Stimulated activated CD4-positive, alpha-beta T cell treated with anti-CD3 and anti-CD28 coated beads, TNF-alpha, amount 100 ng/mL, for 4 hours (primary cell): ENCODE measurements around the gene SLC6A4.

Source experiments
- DNase-seq, 3 experiments: peaks; one replicate each; pipeline ENCODE4 v3.0.0-alpha.2; 2020; ENCODE audit warnings: low read depth in 3 of 3

The SLC6A4 gene

GRCh38 chr17:30235386-30236296 lies at the start of gene SLC6A4:
SLC6A4 (minus strand) TSS chr17:30235697; CDS start chr17:30221958, 13,739 bp downstream.
- no peak for DNase-seq

GRCh38 chr17:30279156-30279555 lies 43.7 kb upstream of the SLC6A4 start:
- DNase-seq, result no peak

- no peak for DNase-seq
These were observed 42.5 kb upstream of the SLC6A4 start for GRCh38 chr17:30278032-30278431.

- no peak for DNase-seq
These were observed 40.4 kb upstream of the SLC6A4 start for GRCh38 chr17:30275911-30276310.

- DNase-seq, result no peak
These were observed 39.4 kb upstream of the SLC6A4 start for GRCh38 chr17:30274887-30275286.

- no peak for DNase-seq
These were observed 37.9 kb upstream of the SLC6A4 start for GRCh38 chr17:30273373-30273772.

GRCh38 chr17:30271102-30271501 lies 35.6 kb upstream of the SLC6A4 start:
- no peak for DNase-seq

- no peak for DNase-seq
These were observed 32.1 kb upstream of the SLC6A4 start for GRCh38 chr17:30267625-30268024.

GRCh38 chr17:30263552-30264333 lies 28.2 kb upstream of the SLC6A4 start:
- no peak for DNase-seq

GRCh38 chr17:30256756-30257506 lies 21.4 kb upstream of the SLC6A4 start:
- DNase-seq, result no peak

GRCh38 chr17:30254150-30254549 lies 18.7 kb upstream of the SLC6A4 start:
- no peak for DNase-seq

GRCh38 chr17:30253312-30253711 lies 17.8 kb upstream of the SLC6A4 start:
- no peak for DNase-seq

- no peak for DNase-seq
These were observed 16.4 kb upstream of the SLC6A4 start for GRCh38 chr17:30251931-30252330.

- DNase-seq, result no peak
These were observed 14.0 kb upstream of the SLC6A4 start for GRCh38 chr17:30249460-30249859.

- DNase-seq, result no peak
These were observed 13.3 kb upstream of the SLC6A4 start for GRCh38 chr17:30248786-30249185.

GRCh38 chr17:30246460-30246859 lies 11.0 kb upstream of the SLC6A4 start:
- DNase-seq, result no peak

- DNase-seq, result no peak
These were observed 9.4 kb upstream of the SLC6A4 start for GRCh38 chr17:30244853-30245385.

- DNase-seq, result no peak
These were observed 8.1 kb upstream of the SLC6A4 start for GRCh38 chr17:30243568-30243967.

GRCh38 chr17:30243002-30243401 lies 7.5 kb upstream of the SLC6A4 start:
- DNase-seq, result no peak

- DNase-seq, result no peak
These were observed 5.6 kb upstream of the SLC6A4 start for GRCh38 chr17:30241051-30241450.

- no peak for DNase-seq
These were observed 4.7 kb upstream of the SLC6A4 start for GRCh38 chr17:30240177-30240576.

- no peak for DNase-seq
These were observed 3.6 kb upstream of the SLC6A4 start for GRCh38 chr17:30239089-30239462.
